IPS-11a (cell line): ENCODE data around the gene HDDC2.
"Not testable (repeated sequence)": the region's sequence is repeated elsewhere in the genome, so short reads cannot be mapped to it uniquely, and the experiment has no call there.

ENCODE experiments used
- H3K4me3 ChIP-seq: one replicate; pipeline ENCODE4 v1.5.1; 2013; ENCODE audit warnings: low read depth, low read length, control low read depth

The HDDC2 gene

DNA sequence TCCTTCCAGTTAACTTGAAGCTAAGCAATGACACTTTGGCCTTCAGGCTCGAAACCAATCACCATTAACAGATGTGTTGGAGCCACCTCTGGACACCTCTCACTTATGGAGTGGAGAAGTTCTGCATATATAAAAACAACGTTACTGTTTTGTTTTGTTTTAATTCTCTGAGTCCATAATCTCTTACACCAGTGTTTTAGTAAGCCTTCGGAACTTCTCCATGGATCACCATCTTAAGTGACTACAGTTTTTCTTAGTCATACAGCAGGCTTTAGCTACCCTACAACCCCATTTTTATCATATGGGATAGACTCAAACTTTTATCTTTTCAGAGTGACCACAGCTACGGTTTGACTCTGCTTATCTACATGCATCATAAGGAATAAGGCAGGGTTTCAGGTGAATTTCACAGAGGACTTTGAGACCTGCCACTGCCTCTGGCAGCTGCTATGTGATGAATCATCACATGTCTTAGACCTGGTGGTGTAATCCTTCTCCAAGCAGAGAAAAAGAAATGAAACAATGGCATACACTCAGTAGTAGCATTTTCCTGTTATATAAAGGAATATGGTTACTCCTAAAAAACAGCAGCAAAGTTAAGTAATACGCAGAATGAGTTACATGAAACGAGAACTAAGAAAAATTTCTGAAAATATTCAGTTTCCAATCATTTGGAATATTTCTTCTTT is 5.5 kb upstream of the HDDC2 start:
- no peak overlapping the region for H3K4me3 ChIP-seq

DNA sequence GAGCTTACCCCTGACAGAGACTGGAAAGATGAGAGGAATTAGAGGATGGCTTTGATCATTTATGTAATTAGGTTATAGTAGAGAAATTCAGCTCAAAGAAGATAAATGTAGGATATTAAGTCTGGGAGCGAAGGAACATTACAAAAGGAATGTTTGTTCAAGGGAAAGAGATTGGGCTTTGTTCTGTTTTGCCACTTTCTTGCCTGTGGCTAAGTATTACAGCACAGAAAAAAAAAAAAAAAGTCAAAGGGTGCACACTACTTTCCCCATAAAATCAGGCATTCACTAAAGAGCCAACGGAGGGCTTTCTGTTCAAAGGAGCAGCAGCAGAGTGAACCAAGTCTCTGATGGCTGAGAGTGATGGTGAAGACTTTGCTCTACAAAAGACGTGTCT is 5.0 kb upstream of the HDDC2 start:
- H3K4me3 ChIP-seq: no peak overlapping the region

DNA sequence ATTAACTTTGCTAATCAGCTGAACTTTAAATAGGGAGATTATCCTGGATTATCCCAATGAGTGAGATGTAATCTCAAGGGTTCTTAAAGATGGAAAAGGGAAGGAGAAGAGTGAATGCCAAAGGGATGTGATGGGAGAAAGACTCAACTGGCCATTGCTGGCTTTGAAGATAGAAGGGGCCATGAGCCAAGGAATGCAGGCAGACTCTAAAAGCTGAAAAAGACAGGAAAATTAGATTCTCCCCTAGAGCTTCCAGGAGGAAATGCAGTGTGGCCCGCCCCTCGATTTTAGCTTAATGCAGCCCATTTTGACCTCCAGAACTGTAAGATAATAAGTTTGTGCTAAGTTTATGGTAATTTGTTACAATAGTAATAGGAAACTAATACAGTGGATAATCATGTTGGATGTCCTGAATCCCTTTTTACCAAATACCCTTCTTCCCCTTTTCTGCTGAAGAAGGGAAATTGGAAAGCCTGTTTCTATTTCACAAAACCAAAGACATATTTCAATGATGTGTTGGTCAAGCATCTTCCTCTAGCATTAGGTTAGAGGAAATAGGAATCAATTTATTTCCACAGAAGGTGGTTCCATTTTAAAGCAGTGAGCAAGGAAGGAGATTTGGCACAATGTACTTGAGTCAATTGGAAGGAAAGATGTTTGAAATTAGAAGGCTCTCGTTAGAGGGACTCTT is 3.3 kb upstream of the HDDC2 start:
- H3K4me3 ChIP-seq: no peak overlapping the region

DNA sequence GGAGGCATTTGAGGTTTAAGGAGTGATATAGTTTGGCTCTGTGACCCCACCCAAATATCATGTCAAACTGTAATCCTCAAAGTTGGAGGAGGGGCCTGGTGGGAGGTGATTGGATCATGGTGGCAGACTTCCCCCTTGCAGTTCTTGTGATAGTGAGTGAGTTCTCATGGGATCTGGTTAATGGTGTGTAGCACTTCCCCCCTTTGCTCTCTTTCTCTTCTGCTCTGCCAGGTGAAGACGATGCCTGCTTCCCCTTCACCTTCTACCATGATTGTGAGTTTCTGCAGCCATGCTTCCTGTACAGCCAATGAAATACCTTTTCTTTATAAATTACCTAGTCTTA is 1.7 kb upstream of the HDDC2 start:
- no peak overlapping the region for H3K4me3 ChIP-seq

DNA sequence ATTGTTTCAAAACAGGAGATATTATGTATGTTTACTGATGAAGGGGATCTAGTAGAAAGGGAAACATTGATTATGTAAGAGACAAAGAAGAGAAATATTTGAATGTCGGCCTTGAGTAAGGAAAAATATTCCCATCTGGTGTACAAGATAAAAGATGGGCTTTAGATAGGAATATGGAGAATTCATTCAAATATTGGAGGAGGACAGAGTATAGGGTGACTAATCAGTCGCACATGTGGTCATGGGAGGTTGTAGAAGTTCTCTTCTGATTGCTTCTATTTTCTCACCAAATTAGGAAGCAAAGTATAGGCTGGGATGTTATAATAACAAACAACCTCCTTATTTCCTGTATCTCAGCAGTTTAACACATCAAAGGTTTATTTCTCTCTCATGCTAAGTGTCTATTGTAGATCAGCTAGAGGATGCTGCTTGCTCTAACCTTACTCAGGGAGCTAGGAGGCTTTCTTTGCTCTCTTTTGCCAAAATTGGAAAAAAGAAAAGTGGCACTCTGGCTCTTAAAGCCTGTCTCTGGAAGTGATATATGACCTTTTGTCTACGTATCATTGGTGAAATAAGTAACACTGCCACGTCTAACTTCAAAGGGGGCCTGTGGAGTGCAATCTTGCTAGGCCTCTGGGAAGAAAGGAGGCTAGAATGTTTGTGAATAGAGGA is 1.2 kb upstream of the HDDC2 start:
- H3K4me3 ChIP-seq: no peak overlapping the region

DNA sequence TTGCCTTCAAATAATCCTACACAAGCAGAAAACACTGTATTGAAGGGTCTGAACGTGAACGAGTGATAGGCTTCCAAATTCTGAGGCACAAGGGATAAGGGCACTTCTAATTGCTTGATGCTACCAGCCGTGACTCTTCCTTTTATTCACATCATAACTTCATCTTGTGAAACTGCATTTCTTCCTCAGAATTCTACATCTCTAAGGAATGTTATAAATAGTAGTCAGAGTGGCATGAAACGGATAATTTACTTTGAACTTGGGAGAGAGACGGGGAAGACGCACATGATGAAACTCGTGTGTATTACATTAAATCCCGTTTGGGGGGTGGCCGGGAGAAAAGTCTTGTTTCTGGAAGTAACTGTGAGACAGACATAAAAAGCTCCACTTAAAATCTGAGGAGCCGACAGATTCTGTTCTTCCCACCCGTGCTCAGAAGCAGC is 754 bp downstream of the HDDC2 start:
- peak overlapping the region; percentile 82 for H3K4me3 ChIP-seq

DNA sequence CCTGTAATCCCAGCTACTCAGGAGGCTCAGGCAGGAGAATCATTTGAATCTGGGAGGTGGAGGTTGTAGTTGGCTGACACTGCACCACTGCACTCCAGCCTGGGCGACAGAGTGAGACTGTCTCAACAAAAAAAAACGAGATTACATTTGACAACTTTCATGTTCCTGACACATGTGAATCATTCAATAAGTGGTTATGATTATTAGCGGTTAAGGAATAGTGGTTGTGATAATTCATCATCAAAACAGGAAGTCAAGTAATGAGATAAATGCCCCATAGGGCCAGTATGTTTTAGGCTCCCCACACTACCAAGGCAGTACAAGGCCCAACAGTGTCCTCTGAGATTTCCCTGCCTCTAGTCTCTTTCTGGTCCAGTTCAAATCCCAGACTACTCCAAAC is 2.5 kb downstream of the HDDC2 start:
- no peak overlapping the region for H3K4me3 ChIP-seq

DNA sequence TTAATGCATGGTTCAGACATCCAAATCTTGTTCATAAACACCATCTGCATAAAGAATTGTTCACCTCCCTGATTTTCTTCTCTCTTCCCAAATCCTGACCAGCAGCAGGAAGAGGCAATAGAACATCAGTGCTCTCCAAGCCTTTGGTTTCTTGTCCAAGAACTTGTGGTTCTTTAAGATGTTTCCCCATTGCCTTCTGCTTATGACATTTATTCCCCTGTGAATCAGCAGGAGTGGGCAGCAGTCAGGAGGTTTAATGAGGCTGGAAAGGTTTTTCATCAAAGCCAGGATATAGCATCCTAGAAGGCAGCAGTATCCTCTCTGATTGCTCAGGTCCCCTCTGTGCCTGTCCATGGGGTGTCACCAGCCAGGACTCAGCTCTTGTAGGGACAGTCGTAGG is 5.3 kb downstream of the HDDC2 start:
- no peak overlapping the region for H3K4me3 ChIP-seq

DNA sequence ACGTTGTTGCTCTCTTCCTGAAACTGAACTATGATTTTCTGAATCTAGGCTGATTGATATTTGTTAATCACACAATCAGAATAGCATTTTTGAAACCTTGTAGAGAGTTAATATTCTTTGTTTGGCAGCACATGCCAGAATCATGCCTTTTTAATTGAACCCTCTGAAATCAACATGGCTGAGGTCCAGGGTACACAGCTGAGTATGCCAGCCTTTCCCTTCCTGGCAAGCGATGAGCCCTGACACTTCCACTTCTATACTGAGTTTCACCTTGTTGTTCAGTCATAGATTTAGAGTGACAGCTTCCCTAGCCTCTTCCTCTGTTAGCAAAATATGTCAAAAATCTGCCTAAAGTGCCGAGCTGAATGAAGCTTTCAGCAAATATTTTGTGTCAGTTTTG is 6.8 kb downstream of the HDDC2 start:
- no peak overlapping the region for H3K4me3 ChIP-seq

DNA sequence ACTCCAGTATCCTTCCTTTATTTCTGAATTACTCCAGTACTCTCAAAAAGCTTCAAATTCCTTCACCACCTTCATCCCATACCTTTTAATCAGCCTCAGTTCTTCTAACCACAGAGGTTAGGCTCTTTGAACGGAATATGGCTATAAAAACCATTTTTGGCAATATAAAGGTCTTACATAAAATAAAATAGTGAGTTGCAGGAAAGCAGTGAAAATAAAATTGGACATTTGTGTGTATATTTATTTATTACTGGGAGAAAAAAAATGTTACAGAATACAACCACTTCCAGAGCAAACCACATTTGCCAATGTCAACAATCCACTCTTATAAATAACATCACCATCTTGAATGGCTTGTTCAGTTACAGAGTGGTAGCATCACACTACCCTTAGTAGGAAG is 7.7 kb downstream of the HDDC2 start:
- H3K4me3 ChIP-seq: no peak overlapping the region

DNA sequence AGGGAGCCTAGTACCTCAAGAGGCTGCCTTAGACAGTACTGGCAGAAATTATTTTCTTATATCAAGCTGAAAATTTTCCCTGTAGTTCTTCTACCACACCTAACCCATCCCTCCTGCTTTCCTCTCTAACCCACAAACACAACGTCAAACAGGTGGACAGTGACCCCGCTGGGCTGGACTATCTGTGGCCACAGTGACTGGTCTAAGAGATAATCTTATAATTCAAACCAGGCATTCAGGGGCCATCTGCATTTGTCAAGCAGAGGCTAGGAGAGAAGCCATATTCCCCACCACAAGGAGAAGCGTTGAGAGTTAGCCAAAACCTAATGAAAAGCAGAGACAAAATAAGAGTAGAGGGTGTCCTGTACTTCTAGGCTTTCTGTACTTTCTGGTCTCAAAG is 8.2 kb downstream of the HDDC2 start:
- H3K4me3 ChIP-seq: no peak overlapping the region

DNA sequence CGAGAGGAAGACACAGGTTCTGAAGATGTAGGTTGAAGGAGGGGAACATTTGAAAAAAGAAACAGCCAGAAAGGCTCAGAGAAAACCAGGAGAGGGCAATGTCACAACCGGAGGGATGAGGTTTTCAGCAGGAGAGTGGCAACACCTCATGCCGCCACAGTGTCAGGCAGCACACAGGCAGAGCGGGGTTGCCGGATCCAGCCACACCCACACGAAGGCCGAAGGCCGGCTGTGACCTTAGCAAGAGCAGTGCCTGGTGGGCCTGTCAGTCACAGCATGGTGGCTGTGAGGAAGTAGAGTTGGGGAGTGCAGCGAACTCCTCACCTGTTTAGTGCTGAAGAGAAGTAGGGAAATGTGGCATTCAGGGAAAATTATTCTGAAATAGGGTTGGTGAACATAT is 14.0 kb downstream of the HDDC2 start:
- H3K4me3 ChIP-seq: no peak overlapping the region

DNA sequence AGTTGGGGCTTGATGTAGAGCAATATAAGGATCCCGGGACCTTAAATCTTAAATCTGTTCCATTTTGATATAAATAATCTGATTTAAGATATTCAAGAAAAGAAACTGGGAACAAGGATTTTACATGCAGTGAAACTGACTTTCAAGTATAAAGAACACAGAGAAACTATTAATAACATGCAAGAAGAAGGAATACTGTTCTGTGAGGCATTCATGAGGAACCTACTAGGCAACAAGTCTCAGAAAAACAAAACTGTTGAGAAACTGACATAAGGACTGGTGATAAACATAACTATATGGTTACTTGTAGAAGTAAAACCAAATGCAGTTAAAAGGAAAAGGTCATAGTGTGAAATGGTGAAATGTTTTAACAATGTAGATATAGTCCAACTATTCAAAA is 15.8 kb downstream of the HDDC2 start:
- no peak overlapping the region for H3K4me3 ChIP-seq

DNA sequence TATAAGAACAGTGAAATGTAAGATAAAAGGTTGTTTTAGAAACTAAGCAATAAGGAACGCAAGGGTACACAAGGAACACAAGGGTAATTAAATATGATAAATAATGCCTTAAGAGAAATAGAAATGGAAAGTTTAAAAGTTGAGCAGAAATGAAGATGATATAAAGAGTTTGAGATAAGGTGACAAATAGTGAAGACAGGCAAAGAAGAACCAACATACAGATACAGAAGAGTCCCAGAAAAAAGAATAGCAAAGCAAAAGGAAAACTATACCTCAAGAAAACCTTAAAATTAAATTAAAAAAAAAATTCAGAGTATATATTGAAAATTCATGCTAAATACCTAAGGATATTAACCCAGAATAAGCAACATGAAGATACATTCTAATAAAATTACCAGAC is 16.4 kb downstream of the HDDC2 start:
- no peak overlapping the region for H3K4me3 ChIP-seq

DNA sequence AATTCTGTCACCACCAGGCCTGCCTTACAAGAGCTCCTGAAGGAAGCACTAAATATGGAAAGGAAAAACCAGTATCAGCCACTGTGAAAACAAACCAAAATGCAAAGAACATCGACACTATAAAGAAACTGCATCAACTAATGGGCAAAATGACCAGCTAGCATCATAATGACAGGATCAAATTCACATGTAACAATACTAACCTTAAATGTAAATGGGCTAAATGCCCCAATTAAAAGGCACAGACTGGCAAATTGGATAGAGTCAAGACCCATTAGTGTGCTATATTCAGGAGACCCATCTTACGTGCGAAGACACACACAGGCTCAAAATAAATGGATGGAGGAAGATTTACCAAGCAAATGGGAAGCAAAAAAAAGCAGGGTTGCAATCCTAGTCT is 19.3 kb downstream of the HDDC2 start:
- not testable (repeated sequence) for H3K4me3 ChIP-seq

DNA sequence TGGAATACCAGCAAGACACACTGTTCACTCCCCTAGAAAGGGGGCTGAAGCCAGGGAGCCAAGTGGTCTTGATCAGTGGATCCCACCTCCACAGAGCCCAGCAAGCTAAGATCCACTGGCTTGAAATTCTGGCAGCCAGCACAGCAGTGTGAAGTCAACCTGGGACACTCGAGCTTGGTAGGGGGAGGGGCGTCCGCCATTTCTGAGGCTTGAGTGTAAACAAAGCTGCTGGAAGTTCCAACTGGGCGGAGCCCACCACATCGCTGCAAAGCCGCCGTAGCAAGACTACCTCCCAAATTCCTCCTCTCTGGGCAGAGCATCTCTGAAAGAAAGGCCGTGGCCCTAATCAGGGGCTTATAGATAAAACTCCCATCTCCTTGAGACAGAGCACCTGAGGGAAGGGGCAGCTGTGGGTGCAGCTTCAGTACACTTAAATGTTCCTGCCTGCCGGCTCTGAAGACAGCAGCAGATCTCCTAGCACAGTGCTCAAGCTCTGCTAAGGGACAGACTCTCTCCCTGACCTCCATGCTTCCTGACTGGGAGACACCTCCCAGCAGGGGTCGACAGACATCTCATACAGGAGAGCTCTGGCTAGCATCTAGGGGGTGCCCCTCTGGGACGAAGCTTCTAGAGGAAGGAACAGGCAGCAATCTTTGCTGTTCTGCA is 21.3 kb downstream of the HDDC2 start:
- not testable (repeated sequence) for H3K4me3 ChIP-seq

DNA sequence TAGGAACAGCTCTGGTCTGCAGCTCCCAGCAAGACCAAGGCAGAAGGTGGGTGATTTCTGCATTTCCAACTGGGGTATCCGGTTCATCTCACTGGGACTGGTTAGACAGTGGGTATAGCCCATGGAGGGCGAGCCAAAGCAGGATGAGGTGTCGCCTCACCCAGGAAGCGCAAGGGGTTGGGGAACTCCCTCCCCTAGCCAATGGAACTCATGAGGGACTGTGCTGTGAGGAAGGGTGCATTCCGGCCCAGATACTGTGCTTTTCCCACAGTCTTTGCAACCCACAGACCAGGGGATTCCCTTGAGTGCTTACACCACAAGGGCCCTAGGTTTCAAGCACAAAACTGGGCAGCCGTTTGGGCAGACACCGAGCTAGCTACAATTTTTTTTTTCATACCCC is 21.8 kb downstream of the HDDC2 start:
- H3K4me3 ChIP-seq: no peak overlapping the region

DNA sequence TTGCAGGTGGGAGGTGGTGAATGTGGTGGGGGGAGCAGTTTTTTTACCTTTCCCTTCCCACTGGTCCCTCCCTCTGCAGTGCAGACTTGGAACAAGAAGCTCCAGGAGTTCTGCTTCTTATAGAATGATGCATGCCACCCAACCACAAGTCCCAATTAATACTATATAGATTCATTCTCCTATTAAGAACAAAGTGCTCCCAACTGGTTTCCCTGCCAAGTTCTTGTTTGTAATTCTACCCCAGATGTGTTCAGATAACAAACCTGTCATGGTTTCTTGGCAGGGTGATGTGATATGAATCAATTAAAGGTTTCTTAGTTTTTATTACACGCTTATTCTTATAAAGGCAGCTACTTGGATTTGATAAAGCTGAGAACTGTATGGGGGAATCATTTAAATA is 23.9 kb downstream of the HDDC2 start:
- H3K4me3 ChIP-seq: no peak overlapping the region

DNA sequence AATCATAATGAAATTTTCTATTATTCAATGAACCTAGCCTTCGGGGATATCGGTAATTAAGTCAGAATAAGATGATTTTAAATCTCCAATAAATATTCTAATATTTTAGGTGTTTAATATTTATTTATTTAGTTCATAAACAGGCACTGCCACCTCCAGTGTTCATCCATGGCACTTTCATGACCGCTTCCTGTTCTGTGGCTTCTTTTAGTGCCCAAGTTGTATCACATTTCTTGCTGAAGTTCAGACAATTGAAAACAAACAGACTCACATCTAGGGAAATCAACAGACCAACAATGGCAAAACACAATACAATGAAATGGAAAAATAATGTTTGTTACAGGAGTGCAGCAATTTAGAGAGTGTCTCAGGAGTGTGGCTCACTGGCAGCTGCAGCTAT is 26.0 kb downstream of the HDDC2 start:
- no peak overlapping the region for H3K4me3 ChIP-seq

DNA sequence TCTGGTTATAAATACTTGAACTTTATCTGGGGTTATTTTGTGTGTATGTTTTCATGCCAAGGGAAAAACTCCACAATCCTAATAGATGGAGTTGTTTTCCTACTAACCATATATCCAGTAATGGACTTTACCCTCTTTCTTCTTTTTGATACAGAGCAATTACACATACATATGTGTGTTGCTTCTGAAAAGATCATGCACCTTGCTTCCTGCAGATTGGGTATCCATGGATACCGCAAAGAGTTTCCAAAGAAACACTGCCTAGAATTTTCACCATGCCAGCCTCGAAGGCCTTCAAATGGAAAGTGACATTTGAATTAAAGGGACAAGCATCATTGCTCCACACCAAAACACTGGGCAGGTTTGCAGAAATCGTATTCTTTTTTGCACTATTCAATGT is 26.8 kb downstream of the HDDC2 start:
- no peak overlapping the region for H3K4me3 ChIP-seq

DNA sequence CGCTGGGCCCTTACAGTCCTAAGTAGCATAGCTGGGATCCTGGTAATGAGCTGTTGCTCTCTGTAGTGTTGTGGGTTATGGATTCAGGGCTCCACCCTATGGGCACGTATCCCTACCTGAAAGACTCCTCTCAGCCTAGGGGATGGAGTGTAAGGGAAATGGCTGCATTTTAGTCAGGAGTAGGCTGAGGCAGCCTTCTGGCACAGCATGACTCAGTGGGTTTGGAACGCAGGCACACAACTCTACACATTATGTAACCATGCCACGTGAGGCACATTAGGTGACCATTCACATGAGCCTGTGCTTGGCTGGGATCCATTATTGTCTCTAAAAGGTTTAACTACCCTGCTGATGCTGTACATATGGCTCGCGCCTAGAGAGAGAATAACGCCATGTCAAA is 27.8 kb downstream of the HDDC2 start:
- no peak overlapping the region for H3K4me3 ChIP-seq

DNA sequence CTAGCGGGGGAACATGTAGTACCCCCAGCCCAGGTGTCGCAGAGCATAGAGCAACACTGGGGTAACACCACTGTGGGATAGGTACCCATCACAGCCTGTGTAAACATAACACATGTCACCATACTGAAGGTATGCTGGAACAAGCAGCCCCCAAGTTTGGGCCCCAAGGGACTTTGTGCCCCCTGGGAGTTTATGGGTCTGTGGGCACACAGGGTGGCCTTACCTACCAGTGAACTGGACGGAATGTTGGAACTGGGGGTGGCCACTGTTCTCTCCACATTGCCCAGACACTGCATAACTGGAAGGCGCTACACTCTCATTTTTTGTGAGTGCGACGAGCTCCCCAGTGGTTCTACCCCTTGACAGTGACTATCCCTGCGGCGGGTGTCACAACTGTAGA is 28.5 kb downstream of the HDDC2 start:
- H3K4me3 ChIP-seq: no peak overlapping the region
